Mucosa of descending colon (tissue), 3 donors: ENCODE results near the gene RFPL1. TPM values are rescaled to one million over a fixed set of nuclear protein-coding genes. Genes with fewer than 3 reads are reported as not detected.

Experiments used
- ATAC-seq: fragments of 200-7000 bp; cut with Tn5 transposase; one replicate; pipeline ENCODE4 v1.9.1; 2020; ENCODE audit warnings: mild to moderate bottlenecking, moderate library complexity
- DNase-seq, 3 donors: peaks; one replicate each; pipeline ENCODE4 v3.0.0-alpha.2; 2020
- H3K36me3 ChIP-seq: fragments of 200-600 bp; one replicate; pipeline ENCODE4 v1.8.0; 2021; ENCODE audit warnings: low read depth, mild to moderate bottlenecking
- H3K4me1 ChIP-seq: fragments of 200-600 bp; one replicate; pipeline ENCODE4 v1.8.0; 2021; ENCODE audit warnings: low read depth, mild to moderate bottlenecking
- H3K4me3 ChIP-seq: fragments of 200-600 bp; one replicate; pipeline ENCODE4 v1.8.0; 2021; ENCODE audit warnings: mild to moderate bottlenecking
- H3K9me3 ChIP-seq: fragments of 200-600 bp; one replicate; pipeline ENCODE4 v1.8.0; 2021; ENCODE audit warnings: mild to moderate bottlenecking
- intact Hi-C, 2 donors: fragments of 100-400 bp; cut with DNase I in 1 of 2; cut with micrococcal nuclease in 1 of 2; formaldehyde crosslinking; loops; one replicate each; pipeline versions ENCODE4 v1.11.0 to v1.11.1; 2022; cut with DNase I, micrococcal nuclease
- total RNA-seq, 3 donors: library from RNA; stranded (reverse); fragmentation: NEBNext Ultra II Directional in 2 of 3; extraction: Animal tissue kit (Norgen Biotek cat#: 25700) in 2 of 3; gene quantifications; one replicate each; pipeline versions ENCODE4 v1.2.1 to v1.2.4, GENCODE V29; 2021 to 2023
- TF ChIP-seq, protein P1 (sequence below): fragments of 200-600 bp; IDR thresholded peaks from one replicate; pipeline ENCODE4 v1.8.0; 2022; ENCODE audit warnings: antibody characterized with exemption, mild to moderate bottlenecking
- donor health status: DM: no; HTN: no; CAD: no; lungs with moderate emphysema.
- donor health status: DM: no; HTN: no; CAD: no.
- donor health status: DM: no; HTN: yes; CAD: no.

RFPL1 gene
- total RNA-seq, 3 donors from 2014 or later: not detected

DNA sequence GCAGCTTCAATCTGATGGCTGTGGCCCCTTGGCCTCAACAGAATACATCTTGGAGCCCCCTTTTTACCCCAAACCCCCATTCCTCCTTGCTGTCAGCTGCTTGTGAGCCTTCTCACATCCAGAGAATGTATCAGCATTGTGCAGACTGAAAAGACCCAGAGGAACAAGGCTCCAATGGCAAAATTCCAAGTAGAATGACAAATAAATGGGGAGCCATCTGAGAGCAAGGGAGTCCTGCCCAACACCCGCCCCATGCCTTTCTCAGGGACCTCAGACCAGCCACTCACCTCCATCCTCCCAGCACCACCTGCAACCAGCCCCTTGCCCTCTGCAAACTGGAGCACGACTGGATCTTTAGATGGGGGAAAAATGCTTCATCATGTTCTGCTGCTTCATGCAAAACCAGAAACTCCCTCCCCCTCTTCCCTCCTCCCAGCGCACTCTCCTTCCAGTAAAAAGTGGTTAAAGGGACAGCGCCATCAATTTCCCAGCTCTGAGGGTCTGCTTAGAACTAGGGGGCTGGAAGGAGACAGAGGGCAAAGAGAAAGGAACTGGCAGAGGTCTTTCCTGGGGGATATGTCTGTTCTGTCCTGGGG, 39.4 kb downstream of the RFPL1 start:
- Histone ChIP-seq H3K4me1 (peaks cover 9% of the 10 kb centered on the region), H3K36me3 (no peaks in the 10 kb centered on the region), H3K4me3 (no peak overlapping the region), H3K9me3 (no peaks in the 10 kb centered on the region)
- TF ChIP-seq, protein P1, sequence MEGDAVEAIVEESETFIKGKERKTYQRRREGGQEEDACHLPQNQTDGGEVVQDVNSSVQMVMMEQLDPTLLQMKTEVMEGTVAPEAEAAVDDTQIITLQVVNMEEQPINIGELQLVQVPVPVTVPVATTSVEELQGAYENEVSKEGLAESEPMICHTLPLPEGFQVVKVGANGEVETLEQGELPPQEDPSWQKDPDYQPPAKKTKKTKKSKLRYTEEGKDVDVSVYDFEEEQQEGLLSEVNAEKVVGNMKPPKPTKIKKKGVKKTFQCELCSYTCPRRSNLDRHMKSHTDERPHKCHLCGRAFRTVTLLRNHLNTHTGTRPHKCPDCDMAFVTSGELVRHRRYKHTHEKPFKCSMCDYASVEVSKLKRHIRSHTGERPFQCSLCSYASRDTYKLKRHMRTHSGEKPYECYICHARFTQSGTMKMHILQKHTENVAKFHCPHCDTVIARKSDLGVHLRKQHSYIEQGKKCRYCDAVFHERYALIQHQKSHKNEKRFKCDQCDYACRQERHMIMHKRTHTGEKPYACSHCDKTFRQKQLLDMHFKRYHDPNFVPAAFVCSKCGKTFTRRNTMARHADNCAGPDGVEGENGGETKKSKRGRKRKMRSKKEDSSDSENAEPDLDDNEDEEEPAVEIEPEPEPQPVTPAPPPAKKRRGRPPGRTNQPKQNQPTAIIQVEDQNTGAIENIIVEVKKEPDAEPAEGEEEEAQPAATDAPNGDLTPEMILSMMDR: no peak
- intact Hi-C loops: no loop called here
- DNase-seq (no peak), ATAC-seq (no peak)

DNA sequence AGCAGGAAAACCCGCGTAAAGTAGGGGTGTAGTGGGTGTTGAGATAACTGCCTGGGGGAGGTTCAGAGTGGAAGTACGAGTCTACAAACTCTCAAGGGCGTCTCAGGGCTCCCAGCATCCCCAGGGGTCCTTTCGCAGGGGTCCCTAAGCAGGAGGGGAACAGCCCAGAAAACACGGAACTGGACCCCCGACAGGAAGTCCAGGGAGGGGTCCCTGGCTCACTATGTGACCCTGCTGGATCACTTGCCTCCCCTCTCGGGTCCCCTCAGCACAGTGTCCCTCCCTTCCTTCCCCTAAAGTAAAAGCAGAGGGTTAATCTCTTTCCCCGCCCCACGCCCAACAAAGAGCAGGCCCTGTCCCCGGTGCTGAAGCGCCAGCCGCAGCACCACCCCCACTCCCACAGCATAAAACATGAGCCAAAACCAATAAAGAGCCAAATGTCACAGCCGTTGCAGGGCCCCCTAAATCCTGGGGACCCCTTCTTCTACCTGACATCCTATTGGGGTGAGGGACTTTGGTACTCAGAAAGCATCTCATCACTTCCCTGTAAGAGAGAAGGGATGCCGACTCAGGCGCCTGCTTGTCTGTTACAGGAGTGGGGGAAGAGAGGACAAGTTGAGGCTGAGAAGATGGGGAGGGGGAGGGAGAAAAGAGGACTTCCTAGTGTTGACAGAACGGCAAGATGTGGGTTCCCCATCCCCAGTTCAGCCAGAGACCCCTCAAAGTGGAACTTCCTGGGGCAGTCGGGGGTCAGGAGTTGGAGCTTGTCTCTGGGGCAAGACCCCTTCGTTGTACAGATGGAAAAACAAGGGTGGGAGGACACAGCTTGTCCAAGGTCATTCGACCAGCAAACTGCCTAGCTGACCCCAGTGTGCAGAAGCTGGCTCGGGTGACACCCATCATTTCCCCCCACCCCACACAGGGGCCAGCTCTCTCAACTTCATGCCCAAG, 40.2 kb downstream of the RFPL1 start:
- intact Hi-C loops: no loop called here
- no peak for DNase-seq
- H3K4me1 ChIP-seq: peaks cover 9% of the 10 kb centered on the region
- no peaks in the 10 kb centered on the region for H3K36me3 ChIP-seq
- no peak overlapping the region for H3K4me3 ChIP-seq
- TF ChIP-seq, protein P1: no peak
- H3K9me3 ChIP-seq: no peaks in the 10 kb centered on the region
- no peak for ATAC-seq

DNA sequence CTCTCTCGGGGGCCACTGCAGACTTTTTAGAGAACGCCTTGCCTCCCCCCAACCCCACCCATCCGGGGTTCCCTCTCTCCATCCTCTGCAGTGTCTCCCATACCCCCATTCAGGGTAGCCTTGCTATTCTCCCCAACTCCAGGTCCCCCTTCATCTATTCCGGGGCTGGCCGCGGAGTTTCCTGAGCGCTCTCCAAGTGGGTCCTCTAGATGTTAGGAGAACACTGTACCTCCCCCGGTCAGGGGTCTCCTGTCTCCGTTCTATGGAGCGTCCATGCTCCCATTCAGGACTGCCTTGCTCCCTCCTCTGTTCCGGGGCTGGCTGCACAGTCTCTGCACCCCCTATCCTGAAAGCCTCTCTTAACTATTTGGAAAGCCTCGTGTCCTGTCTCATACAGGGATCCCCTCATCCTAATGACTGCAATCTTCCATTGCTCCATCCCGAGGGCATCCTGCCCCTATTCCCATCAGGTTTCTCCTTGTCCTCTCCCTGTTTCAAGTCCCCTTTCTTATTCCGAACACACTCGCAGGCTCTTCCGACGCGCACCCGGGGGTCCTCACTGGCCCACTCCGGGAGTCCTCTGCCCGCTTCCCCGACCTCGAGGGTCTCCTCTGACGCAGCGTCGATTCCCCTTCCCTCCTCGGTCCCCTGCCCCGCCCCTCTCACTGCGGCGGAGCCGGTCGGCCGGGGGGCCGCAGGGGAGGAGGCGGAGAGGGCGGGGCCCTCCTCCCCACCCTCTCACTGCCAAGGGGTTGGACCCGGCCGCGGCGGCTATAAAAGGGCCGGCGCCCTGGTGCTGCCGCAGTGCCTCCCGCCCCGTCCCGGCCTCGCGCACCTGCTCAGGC, 41.3 kb downstream of the RFPL1 start, which contains the start of gene NEFH:
TSS of gene NEFH (plus strand) at position 802 of the 845 bp plus-strand sequence. CDS start 45 bp downstream, outside the sequence.
- peak; percentile 40 for ATAC-seq
- peaks cover 9% of the 10 kb centered on the region for H3K4me1 ChIP-seq
- no peaks in the 10 kb centered on the region for H3K36me3 ChIP-seq
- no peaks in the 10 kb centered on the region for H3K9me3 ChIP-seq
- DNase-seq: no peak
- no peak within 1 kb of the TSS for H3K4me3 ChIP-seq
- intact Hi-C loops: no loop called here
- TF ChIP-seq, protein P1: no peak

DNA sequence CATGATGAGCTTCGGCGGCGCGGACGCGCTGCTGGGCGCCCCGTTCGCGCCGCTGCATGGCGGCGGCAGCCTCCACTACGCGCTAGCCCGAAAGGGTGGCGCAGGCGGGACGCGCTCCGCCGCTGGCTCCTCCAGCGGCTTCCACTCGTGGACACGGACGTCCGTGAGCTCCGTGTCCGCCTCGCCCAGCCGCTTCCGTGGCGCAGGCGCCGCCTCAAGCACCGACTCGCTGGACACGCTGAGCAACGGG, 41.8 kb downstream of the RFPL1 start:
- Histone ChIP-seq H3K36me3 (no peaks in the 10 kb centered on the region), H3K9me3 (no peaks in the 10 kb centered on the region), H3K4me1 (peaks cover 9% of the 10 kb centered on the region), H3K4me3 (no peak overlapping the region)
- DNase-seq (no peak), ATAC-seq (no peak)
- TF ChIP-seq, protein P1: no peak
- intact Hi-C loops: no loop called here

DNA sequence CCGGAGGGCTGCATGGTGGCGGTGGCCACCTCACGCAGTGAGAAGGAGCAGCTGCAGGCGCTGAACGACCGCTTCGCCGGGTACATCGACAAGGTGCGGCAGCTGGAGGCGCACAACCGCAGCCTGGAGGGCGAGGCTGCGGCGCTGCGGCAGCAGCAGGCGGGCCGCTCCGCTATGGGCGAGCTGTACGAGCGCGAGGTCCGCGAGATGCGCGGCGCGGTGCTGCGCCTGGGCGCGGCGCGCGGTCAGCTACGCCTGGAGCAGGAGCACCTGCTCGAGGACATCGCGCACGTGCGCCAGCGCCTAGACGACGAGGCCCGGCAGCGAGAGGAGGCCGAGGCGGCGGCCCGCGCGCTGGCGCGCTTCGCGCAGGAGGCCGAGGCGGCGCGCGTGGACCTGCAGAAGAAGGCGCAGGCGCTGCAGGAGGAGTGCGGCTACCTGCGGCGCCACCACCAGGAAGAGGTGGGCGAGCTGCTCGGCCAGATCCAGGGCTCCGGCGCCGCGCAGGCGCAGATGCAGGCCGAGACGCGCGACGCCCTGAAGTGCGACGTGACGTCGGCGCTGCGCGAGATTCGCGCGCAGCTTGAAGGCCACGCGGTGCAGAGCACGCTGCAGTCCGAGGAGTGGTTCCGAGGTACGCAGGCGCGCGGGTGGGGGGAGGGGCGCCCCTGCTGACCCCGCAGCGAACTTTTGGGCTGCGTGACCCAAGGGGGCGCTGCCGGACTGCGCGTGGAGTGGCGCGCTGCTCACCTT, 42.3 kb downstream of the RFPL1 start:
- no peaks in the 10 kb centered on the region for H3K36me3 ChIP-seq
- DNase-seq (peak in 1 of 3 donors; percentile 31), ATAC-seq (peak; percentile 28)
- TF ChIP-seq, protein P1: no peak
- peaks cover 9% of the 10 kb centered on the region for H3K4me1 ChIP-seq
- H3K4me3 ChIP-seq: no peak overlapping the region
- intact Hi-C loops: no loop called here
- no peaks in the 10 kb centered on the region for H3K9me3 ChIP-seq
